OCI-LY7 (cell line): ENCODE results near the gene ASB1. TPM values are rescaled to one million over a fixed set of nuclear protein-coding genes. Genes with fewer than 3 reads are reported as not detected.

Source experiments
- BruUV-seq: library from RNA; stranded (reverse); fragments of 400-500 nt; replicated peaks from 2 replicates; lab custom pipeline; 2021; lab: Mats Ljungman, UMichigan
- CTCF ChIA-PET: fragments of 300-600 bp; sonication (Branson Sonifier 250); formaldehyde crosslinking; loops from one replicate; lab custom pipeline; 2022; ENCODE audit warnings: antibody characterized with exemption; ENCODE audit not compliant: unreplicated experiment; lab: Charles Lee
- POLR2A ChIA-PET: fragments of 300-600 bp; sonication (Branson Sonifier 250); formaldehyde crosslinking; loops from one replicate; lab custom pipeline; 2022; ENCODE audit warnings: antibody characterized with exemption; lab: Charles Lee
- DNase-seq: peaks from one replicate; pipeline ENCODE4 v3.0.0-alpha.2; 2015; ENCODE audit warnings: low spot score
- H2AFZ ChIP-seq: fragments of 200-600 bp; sonication (generic), shearing (Covaris generic); 2 replicates; pipeline ENCODE4 v1.6.1; 2014; ENCODE audit warnings: mild to moderate bottlenecking, antibody characterized with exemption, low read length, moderate library complexity
- H3K27ac ChIP-seq: fragments of 200-600 bp; sonication (generic); 2 replicates; pipeline ENCODE4 v1.5.1; 2014; ENCODE audit warnings: mixed run types, low read depth, mild to moderate bottlenecking, moderate library complexity, low read length, inconsistent platforms; ENCODE audit not compliant: poor library complexity, severe bottlenecking
- H3K36me3 ChIP-seq: fragments of 200-600 bp; sonication (generic); 2 replicates; pipeline ENCODE4 v1.6.1; 2014; ENCODE audit warnings: mild to moderate bottlenecking, antibody characterized with exemption, low read length, moderate library complexity, mixed read lengths; ENCODE audit not compliant: insufficient read depth
- H3K4me1 ChIP-seq: fragments of 200-600 bp; sonication (generic); 2 replicates; pipeline ENCODE4 v1.5.1; 2014; ENCODE audit warnings: mild to moderate bottlenecking, low read length; ENCODE audit not compliant: insufficient read depth, poor library complexity, severe bottlenecking
- H3K4me2 ChIP-seq: fragments of 200-600 bp; sonication (generic); 2 replicates; pipeline ENCODE4 v1.6.1; 2014; ENCODE audit warnings: mild to moderate bottlenecking, low read length
- H3K4me3 ChIP-seq: fragments of 200-600 bp; sonication (generic); 2 replicates; pipeline ENCODE4 v1.5.1; 2014; ENCODE audit warnings: mild to moderate bottlenecking, low read depth, low read length; ENCODE audit not compliant: poor library complexity, severe bottlenecking
- H3K79me2 ChIP-seq: fragments of 200-600 bp; sonication (generic); 2 replicates; pipeline ENCODE4 v1.6.1; 2016; ENCODE audit warnings: low read depth, mild to moderate bottlenecking, low read length, moderate library complexity, mixed read lengths; ENCODE audit not compliant: insufficient read depth
- H3K9me2 ChIP-seq: fragments of 200-600 bp; sonication (generic); 2 replicates; pipeline ENCODE4 v1.6.1; 2016; ENCODE audit warnings: mild to moderate bottlenecking, low read length, mixed read lengths; ENCODE audit not compliant: insufficient read depth
- H3K9me3 ChIP-seq: fragments of 200-600 bp; sonication (generic); 2 replicates; pipeline ENCODE4 v1.6.1; 2014; ENCODE audit warnings: mild to moderate bottlenecking, mixed run types, low read length, mixed read lengths
- H4K20me1 ChIP-seq: fragments of 200-600 bp; sonication (generic); 2 replicates; pipeline ENCODE4 v1.6.1; 2014; ENCODE audit warnings: mild to moderate bottlenecking, antibody characterized with exemption, low read length, moderate library complexity, mixed read lengths; ENCODE audit not compliant: insufficient read depth
- CTCF ChIP-seq: fragments of 200-600 bp; sonication (generic); conservative IDR thresholded peaks from 2 replicates; pipeline ENCODE4 v1.5.1; 2014; ENCODE audit warnings: mild to moderate bottlenecking, antibody characterized with exemption, low read length, moderate library complexity, mixed read lengths
- EZH2phosphoT487 ChIP-seq: fragments of 200-600 bp; sonication (generic); IDR thresholded peaks from 2 replicates; pipeline ENCODE4 v1.6.1; 2018; ENCODE audit warnings: low read depth, borderline replicate concordance, mild to moderate bottlenecking, mixed run types, antibody characterized with exemption, low read length, moderate library complexity, mixed read lengths
- intact Hi-C: fragments of 100-400 bp; cut with micrococcal nuclease; formaldehyde crosslinking; loops from one replicate; pipeline ENCODE4 v1.10.0; 2022; ENCODE audit not compliant: unreplicated experiment
- total RNA-seq, 2 experiments: library from RNA; depleted of rRNA in 1 of 2; stranded (reverse); fragments of >200 nt in 1 of 2; shearing (Covaris generic) in 1 of 2; gene quantifications; 2 replicates each; pipeline ENCODE4 v1.2.3, GENCODE V29; 2014 to 2022

The ASB1 gene
- total RNA-seq, 2 experiments from 2014 or later = 19.4 to 37.7 TPM

GRCh38 chr2:238493411-238493810, 66.7 kb downstream of the ASB1 start:
- Histone ChIP-seq H3K9me2 (no peaks in the 10 kb centered on the region), H3K4me1 (peaks cover 12% of the 10 kb centered on the region), H3K4me2 (peak overlapping the region; percentile 63), H3K36me3 (no peaks in the 10 kb centered on the region), H3K79me2 (no peaks in the 10 kb centered on the region), H2AFZ (peak overlapping the region; percentile 53; the same call in 1 of the 2 replicates), H3K27ac (no peak overlapping the region), H3K9me3 (no peaks in the 10 kb centered on the region), H3K4me3 (no peak overlapping the region), H4K20me1 (no peaks in the 10 kb centered on the region)
- ChIA-PET CTCF (no interaction called here), POLR2A (interaction anchor here (0.5 to 1.2 kb wide), 6 partner anchors 9 to 1048 kb away, joined by 3 to 7 read pairs (median 4); no protein-coding TSS in a partner anchor)
- intact Hi-C loops = no loop called here
- BruUV-seq = no TSS peak
- no peak for DNase-seq
- no peak for TF ChIP-seq CTCF
- no peak for TF ChIP-seq EZH2phosphoT487

- peak overlapping the region; percentile 53; the same call in 1 of the 2 replicates for H2AFZ ChIP-seq
- peak overlapping the region; percentile 11 for H3K4me3 ChIP-seq
- no peaks in the 10 kb centered on the region for H3K79me2 ChIP-seq
- ChIA-PET POLR2A (interaction anchor here (0.6 to 1.2 kb wide), 5 partner anchors 10 to 1048 kb away, joined by 3 to 7 read pairs (median 3); no protein-coding TSS in a partner anchor), CTCF (no interaction called here)
- DNase-seq = peak; percentile 56
- intact Hi-C loops = no loop called here
- H3K9me3 ChIP-seq = no peaks in the 10 kb centered on the region
- H3K4me2 ChIP-seq = peak overlapping the region; percentile 63
- no peaks in the 10 kb centered on the region for H3K9me2 ChIP-seq
- no TSS peak for BruUV-seq
- H3K27ac ChIP-seq = no peak overlapping the region
- H3K36me3 ChIP-seq = no peaks in the 10 kb centered on the region
- peaks cover 12% of the 10 kb centered on the region for H3K4me1 ChIP-seq
- no peak for TF ChIP-seq CTCF
- no peak for TF ChIP-seq EZH2phosphoT487
- no peaks in the 10 kb centered on the region for H4K20me1 ChIP-seq
Observed at GRCh38 chr2:238493880-238494572, 67.3 kb downstream of the ASB1 start.

- no TSS peak for BruUV-seq
- TF ChIP-seq CTCF (no peak), EZH2phosphoT487 (no peak)
- peak overlapping the region; percentile 63 for H3K4me2 ChIP-seq
- no peaks in the 10 kb centered on the region for H3K9me3 ChIP-seq
- peaks cover 12% of the 10 kb centered on the region for H3K4me1 ChIP-seq
- ChIA-PET CTCF (no interaction called here), POLR2A (no interaction called here)
- intact Hi-C loops = no loop called here
- H3K4me3 ChIP-seq = no peak overlapping the region
- H2AFZ ChIP-seq = no peak overlapping the region
- no peaks in the 10 kb centered on the region for H3K36me3 ChIP-seq
- DNase-seq = no peak
- no peaks in the 10 kb centered on the region for H3K9me2 ChIP-seq
- H3K79me2 ChIP-seq = no peaks in the 10 kb centered on the region
- no peak overlapping the region for H3K27ac ChIP-seq
- no peaks in the 10 kb centered on the region for H4K20me1 ChIP-seq
Observed at GRCh38 chr2:238494573-238494961, 67.8 kb downstream of the ASB1 start.
